GM10266 (cell line): ENCODE results near the gene MOK.

Experiments used
- DNase-seq: peaks from one replicate; pipeline ENCODE4 v3.0.0; 2012; ENCODE audit errors: extremely low spot score
- TF ChIP-seq, protein P1 (sequence below): IDR thresholded peaks from 2 replicates; pipeline ENCODE4 v1.5.1; 2012; ENCODE audit warnings: mild to moderate bottlenecking, low read depth; ENCODE audit not compliant: control insufficient read depth, insufficient read depth; ENCODE audit errors: missing control alignments

Gene MOK

GRCh38 chr14:102196039-102196901 lies 108.7 kb downstream of the MOK start:
- no peak for DNase-seq
- TF ChIP-seq, protein P1, sequence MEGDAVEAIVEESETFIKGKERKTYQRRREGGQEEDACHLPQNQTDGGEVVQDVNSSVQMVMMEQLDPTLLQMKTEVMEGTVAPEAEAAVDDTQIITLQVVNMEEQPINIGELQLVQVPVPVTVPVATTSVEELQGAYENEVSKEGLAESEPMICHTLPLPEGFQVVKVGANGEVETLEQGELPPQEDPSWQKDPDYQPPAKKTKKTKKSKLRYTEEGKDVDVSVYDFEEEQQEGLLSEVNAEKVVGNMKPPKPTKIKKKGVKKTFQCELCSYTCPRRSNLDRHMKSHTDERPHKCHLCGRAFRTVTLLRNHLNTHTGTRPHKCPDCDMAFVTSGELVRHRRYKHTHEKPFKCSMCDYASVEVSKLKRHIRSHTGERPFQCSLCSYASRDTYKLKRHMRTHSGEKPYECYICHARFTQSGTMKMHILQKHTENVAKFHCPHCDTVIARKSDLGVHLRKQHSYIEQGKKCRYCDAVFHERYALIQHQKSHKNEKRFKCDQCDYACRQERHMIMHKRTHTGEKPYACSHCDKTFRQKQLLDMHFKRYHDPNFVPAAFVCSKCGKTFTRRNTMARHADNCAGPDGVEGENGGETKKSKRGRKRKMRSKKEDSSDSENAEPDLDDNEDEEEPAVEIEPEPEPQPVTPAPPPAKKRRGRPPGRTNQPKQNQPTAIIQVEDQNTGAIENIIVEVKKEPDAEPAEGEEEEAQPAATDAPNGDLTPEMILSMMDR, result no peak

DNA sequence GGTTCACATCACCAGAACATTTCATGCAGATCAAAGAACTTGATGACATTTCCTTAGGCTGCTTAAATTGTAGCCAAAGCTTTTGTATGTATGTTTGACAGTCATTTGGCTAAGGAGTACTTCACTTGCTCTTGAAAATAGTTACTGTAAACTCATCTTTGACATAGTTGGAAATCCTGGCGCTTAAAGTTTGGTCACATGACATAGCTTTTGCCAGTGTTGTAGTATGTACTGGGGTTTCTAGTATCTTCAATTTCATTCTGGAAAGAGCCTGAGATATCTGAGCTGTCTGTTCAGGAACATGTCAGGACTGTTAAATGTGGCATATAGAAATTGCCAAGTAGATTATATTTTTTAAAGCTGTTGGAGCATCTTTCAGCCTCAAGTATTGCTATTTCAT lies 109.5 kb downstream of the MOK start:
- DNase-seq, result no peak
- TF ChIP-seq, protein P1, result no peak

DNA sequence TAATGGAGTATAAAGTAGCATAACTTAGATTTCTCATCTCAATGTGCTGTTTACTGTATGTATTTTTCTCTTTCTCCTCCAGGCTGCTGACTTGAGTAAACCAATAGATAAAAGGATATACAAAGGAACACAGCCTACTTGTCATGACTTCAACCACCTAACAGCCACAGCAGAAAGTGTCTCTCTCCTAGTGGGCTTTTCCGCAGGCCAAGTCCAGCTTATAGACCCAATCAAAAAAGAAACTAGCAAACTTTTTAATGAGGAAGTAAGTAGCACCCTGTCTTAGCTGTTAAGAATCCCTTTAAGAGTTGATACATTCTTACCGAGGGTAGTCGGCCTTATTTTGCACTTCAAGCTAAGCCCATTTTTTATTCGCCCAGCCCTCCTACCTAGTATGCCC lies 110.1 kb downstream of the MOK start:
- TF ChIP-seq, protein P1, result no peak
- no peak for DNase-seq

DNA sequence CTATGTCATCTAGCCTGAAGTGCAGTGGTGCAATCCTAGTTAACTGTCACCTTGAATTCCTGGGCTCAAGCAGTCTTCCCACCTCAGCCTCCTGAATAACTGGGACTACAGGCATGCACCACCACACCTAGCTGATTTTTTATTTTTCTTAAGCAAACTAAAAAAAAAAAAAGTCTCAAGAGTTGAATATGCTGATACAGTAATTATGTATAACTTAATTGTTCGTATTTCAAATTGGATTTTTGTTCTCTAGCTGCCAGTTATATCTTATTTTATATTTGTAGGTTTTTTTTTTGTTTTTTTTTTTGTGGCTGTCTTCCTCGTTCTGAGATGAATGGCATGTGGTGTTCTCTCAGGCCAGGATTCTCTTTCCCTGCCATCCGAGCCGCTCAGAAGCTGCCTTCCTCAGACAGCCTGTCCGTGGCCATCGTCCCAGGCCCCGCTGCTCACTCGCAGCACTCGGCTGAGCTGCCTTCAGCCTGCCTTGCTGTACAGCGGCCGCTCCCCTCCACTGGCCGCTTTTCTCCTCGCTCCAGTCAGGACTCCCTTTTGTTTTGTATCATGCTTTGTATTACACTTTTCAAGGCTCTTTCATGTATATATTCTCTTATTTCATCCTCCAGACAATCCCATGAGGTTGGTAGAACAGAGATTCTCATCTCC lies 112.0 kb downstream of the MOK start:
- DNase-seq, result no peak
- TF ChIP-seq, protein P1, result no peak

DNA sequence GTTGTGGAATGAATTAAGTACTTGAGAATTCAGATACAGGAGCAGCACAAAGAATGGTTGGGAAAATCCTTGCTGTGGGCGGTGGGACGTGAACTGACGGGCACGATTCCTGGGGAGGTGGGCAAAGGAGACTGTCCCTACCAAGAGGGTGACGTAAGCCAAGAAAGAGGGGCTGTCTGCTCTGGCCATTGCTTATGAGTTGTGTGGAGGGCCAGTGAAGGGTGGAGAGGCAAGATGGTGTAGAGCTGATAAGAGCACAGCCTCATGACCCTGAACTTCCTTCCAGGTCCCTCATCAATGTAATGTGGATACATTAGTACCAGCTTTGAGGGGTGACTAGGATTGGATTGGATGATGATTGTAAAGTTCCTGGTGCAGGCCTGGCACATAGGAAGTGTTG lies 115.1 kb downstream of the MOK start:
- DNase-seq, result no peak
- TF ChIP-seq, protein P1, result no peak

DNA sequence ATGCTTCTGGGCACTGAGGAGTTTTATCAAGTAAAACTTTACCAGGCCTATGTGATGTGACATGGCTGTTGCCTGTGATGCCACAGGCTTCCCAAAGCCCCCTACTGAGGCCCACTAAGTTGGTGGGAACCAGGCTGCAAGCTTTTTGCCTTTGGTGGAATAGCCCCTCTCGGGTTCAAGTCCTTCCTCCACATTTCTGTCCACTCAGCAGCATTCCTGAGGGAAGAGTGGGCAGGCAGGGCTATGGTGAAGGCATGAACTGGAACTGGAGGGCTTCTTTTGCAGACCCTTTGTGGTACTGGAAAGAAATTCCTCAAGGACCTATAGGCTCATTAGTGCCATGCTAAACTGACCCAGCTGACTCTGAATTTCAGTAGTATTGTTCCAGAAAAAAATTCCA lies 116.8 kb downstream of the MOK start:
- DNase-seq, result no peak
- TF ChIP-seq, protein P1, result no peak

- TF ChIP-seq, protein P1, result no peak
- DNase-seq, result no peak
These were observed 117.4 kb downstream of the MOK start for GRCh38 chr14:102187568-102188001.
